ENCODE data around the gene EIF4E3.

- TF ChIP-seq CEBPB (IDR thresholded peaks at IDR 0.05): no peak
- TF ChIP-seq JUN (IDR thresholded peaks at IDR 0.05): no peak
- no peak for TF ChIP-seq ESRRA (IDR thresholded peaks at IDR 0.05; ENCODE audit: borderline replicate concordance, low read length)
- no peak for TF ChIP-seq EP300 (IDR thresholded peaks at IDR 0.05)
- no peak for TF ChIP-seq POLR2A (IDR thresholded peaks at IDR 0.05; ENCODE audit: low read length)
- TF ChIP-seq, protein P1, sequence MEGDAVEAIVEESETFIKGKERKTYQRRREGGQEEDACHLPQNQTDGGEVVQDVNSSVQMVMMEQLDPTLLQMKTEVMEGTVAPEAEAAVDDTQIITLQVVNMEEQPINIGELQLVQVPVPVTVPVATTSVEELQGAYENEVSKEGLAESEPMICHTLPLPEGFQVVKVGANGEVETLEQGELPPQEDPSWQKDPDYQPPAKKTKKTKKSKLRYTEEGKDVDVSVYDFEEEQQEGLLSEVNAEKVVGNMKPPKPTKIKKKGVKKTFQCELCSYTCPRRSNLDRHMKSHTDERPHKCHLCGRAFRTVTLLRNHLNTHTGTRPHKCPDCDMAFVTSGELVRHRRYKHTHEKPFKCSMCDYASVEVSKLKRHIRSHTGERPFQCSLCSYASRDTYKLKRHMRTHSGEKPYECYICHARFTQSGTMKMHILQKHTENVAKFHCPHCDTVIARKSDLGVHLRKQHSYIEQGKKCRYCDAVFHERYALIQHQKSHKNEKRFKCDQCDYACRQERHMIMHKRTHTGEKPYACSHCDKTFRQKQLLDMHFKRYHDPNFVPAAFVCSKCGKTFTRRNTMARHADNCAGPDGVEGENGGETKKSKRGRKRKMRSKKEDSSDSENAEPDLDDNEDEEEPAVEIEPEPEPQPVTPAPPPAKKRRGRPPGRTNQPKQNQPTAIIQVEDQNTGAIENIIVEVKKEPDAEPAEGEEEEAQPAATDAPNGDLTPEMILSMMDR (IDR thresholded peaks at IDR 0.05): no peak
- no peak for TF ChIP-seq USF2 (IDR thresholded peaks at IDR 0.05)
- TF ChIP-seq JUNB (IDR thresholded peaks at IDR 0.05): no peak
- no peak for TF ChIP-seq HDAC2 (IDR thresholded peaks at IDR 0.05)
- no peak for TF ChIP-seq REST (IDR thresholded peaks at IDR 0.05)
- TF ChIP-seq SMC3 (IDR thresholded peaks at IDR 0.05): no peak
- TF ChIP-seq RARB (CRISPR knock-in tag; IDR thresholded peaks at IDR 0.05): no peak
- TF ChIP-seq, protein P2, sequence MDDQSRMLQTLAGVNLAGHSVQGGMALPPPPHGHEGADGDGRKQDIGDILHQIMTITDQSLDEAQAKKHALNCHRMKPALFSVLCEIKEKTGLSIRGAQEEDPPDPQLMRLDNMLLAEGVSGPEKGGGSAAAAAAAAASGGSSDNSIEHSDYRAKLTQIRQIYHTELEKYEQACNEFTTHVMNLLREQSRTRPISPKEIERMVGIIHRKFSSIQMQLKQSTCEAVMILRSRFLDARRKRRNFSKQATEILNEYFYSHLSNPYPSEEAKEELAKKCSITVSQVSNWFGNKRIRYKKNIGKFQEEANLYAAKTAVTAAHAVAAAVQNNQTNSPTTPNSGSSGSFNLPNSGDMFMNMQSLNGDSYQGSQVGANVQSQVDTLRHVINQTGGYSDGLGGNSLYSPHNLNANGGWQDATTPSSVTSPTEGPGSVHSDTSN (IDR thresholded peaks at IDR 0.05): no peak
- TF ChIP-seq CHD4 (IDR thresholded peaks at IDR 0.05; ENCODE audit: borderline replicate concordance): no peak
Observed at GRCh38 chr3:71707595-71707994, 17.6 kb downstream of the EIF4E3 start.

All from A549 (cell line).